Measurements from ENCODE around the gene CACNA1D.

GRCh38 chr3:53841296-53841695, 346.9 kb downstream of the CACNA1D start:
- TF ChIP-seq GATA2 (IDR thresholded peaks at IDR 0.05; ENCODE audit: low read depth, low read length) (no peak), GATA3 (IDR thresholded peaks at IDR 0.05; ENCODE audit: low read depth, low read length) (no peak)

Measured in SH-SY5Y (cell line).